HG03097 (cell line): Measurements from ENCODE around the gene CCDC134.

Source experiments
- ATAC-seq: cut with Tn5 transposase; IDR thresholded peaks from one replicate; pipeline ENCODE4 v1.9.1; 2021; ENCODE audit not compliant: unreplicated experiment, low FRiP score

Gene CCDC134

DNA sequence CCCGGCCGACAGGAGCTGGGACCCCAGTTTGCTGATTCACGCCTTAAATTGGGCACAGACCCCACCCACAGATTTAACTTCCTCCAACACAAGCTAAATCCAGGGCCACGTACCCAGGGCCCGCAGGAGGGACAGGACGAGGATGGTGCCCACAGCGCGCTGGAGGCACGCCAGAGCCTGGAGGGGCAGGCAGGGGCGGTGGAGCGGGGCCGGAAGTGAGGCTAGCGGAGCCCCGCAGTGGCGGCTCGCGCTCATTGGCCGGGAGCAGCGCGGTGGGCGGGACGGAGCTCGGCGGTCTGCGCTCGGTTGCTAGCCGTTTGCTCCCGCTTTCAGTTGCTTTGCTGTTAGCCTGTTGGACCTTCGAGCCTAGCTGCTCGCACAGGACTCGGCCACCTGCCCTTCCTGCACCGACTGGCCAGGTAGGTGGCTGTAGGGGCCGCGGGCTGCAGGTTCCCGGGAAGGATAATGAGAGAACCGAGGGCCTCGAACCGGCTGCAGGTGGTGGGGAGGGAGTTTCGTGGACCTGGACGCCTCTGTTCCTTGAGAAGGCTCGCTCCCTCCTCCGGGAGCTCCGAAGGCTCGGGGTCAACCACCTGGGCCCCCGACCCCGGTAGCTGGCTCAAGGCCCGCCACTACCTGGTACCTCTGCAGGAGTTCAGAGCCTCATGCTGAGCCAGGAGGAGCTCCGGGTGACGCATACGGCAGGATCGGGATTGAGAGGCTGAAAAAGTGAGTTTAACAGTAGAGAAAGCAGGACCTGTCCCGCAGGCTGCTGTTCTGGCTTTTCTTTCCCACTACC lies at the start of gene CCDC134:
CCDC134 (plus strand) TSS at position 332 of the 799 bp plus-strand sequence. CDS start 8,212 bp downstream, outside the sequence.
- peak; percentile 89 for ATAC-seq

DNA sequence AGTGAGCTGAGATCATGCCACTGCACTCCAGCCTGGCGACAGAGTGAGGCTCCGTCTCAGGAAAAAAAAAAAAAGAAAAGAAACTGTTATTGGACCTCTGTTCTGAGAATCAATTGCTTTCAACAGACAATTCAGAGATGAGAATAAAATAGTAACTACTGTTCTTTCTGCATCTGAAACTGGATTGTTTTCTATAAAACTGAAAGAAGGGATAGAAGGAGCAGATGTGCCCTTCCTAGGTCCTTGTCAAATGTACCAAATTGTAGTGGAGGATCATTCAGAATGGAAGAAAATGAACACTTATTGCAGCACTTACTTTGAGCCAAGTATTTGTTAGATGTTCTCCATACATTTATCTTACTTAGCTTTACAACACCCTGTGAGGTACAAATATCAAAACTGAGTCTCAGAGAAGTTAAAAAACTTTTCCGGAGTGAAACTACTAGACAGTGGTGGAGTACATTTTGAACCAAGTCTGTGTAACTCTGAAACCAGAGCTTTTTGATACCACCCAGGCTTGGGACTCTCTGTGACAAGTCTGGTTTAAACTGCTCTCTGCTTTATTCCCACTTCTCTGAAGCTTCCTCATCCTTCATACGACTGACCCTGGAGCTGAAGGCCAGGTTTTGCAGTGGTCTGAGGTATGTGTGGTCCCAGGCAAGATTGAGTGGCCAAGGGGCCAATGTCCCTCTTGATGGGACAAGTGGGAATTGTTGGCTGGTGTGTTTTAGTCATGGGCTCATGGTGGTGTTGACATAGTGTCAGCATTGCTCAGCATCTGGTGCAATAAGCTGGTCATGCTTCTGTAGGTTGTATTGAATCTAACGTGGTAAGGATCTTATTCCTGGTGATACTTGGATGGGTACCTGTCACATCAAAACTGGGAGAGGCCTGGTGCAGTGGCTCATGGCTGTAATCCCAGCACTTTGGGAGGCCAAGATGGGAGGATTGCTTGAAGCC lies 48.2 kb upstream of the CCDC134 start:
- ATAC-seq: no peak

DNA sequence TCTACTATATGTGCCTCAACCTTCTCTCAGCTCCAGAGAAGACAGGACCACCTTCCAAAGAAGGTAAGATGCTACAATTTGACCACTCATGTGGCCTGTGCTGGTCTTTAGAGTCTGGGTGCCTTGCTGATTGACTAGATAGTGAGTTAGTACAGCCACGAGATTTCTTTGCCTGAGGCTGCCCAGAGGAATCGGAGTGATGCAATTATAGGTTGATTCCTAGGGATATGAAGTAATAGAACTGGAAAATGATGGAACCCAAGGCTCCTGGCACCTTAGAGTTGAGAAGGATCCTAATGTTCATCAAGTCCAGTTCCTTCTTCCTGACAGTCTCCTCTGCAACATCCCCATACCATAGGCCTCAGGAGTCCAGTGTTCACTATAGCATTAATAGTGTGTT lies 46.5 kb upstream of the CCDC134 start:
- ATAC-seq: no peak

DNA sequence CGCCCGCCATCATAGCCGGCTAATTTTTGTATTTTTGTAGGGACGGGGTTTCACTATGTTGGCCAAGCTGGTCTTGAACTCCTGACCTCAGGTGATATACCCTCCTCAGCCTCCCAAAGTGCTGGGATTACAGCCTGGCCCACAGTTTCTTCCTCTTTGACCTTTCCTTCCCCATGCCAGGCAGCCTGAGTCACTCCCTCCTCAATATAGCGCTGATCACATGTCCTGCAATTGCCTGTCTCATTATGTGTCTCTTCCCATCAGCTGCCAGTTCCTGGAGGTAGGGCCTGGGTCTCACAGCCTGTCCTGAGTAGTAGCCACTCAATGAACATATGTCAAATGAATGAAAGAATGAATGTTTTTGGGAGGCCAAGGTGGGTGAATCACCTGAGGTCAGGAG lies 43.0 kb upstream of the CCDC134 start:
- no peak for ATAC-seq

DNA sequence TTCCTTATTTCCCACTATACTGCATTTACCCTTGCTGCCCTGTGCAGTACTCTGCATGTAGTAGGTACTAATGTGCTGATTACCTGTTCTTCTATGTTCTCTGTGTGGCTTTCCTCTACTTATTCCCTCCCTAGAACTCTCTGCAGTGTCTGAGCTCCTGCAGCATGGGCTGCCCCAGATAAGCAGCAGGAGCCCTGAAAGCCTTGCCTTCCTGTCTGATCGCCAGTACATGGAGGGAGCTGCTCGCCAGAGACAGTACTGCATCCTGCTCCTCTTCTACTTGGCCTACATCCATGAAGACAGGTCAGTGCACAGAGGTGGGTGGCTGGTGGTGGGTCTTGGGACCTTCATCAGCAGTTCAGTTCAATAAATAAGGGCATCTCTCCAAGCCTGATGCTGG lies 42.2 kb upstream of the CCDC134 start:
- no peak for ATAC-seq

DNA sequence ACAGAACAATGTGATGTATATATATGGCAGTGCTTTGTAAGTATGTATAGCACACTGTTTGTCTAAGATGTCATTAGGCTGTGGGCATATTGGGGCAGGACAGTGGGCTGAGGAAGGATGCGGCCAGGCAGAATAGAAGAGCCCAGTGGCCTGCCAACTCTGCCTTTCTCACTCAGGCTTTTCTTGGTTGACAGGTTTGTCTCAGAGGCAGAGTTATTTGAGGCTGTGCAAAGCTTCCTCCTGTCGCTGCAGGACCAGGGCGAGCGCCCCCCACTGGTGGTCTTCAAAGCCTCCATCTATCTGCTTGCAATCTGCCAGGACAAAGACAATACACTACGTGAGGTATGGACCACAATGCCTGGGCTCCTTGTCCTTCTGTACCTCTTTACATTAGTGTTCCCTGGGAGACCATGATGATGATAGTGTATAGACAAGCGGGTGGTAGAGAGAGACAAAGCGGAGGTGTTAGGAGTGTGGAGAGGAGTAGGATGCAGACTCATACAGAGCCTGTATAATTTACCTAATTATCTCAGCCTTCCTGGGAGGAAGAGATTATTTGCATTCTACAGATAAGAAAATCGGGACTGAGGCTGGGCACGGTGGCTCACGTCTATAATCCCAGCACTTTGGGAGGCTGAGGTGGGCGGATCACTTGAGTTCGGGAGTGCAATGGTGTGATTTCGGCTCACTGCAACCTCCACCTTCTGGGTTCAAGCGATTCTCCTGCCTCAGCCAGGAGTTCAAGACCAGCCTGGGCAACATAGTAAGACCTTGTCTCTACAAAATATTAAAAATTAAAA lies 37.3 kb upstream of the CCDC134 start:
- no peak for ATAC-seq

DNA sequence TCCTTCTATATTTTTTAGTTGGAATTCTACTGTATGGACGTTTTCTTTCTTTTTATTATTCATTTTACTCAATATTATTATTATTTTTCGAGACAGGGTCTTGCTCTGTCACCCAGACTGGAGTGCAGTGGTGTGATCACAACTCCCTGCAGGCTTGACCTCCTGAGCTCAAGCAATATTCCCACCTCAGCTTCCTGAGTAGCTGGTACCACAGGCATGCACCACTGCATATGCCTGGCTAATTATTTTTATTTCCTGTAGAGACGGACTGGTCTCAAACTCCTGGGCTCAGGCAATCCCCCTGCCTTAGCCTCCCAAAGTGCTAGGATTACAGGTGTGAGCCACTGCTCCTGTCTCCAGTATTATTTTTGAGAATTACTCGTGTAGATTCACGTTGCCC lies 34.0 kb upstream of the CCDC134 start:
- no peak for ATAC-seq

DNA sequence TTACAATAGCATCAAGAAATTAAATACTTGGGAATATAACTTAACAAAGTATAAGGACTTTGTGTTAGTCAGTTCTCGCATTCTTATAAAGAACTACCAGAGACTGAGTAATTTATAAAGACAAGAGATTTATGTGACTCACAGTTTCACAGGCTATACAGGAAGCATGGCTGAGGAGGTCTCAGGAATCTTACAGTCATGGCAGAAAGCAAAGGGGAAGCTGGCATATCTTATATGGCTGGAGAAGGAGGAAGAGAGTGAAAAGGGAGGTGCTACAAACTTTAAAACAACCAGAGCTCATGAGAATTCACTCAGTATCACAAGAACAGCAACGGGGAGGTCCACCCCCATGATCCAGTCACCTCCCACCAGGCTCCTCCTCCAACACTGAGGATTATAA lies 32.0 kb upstream of the CCDC134 start:
- ATAC-seq: no peak

DNA sequence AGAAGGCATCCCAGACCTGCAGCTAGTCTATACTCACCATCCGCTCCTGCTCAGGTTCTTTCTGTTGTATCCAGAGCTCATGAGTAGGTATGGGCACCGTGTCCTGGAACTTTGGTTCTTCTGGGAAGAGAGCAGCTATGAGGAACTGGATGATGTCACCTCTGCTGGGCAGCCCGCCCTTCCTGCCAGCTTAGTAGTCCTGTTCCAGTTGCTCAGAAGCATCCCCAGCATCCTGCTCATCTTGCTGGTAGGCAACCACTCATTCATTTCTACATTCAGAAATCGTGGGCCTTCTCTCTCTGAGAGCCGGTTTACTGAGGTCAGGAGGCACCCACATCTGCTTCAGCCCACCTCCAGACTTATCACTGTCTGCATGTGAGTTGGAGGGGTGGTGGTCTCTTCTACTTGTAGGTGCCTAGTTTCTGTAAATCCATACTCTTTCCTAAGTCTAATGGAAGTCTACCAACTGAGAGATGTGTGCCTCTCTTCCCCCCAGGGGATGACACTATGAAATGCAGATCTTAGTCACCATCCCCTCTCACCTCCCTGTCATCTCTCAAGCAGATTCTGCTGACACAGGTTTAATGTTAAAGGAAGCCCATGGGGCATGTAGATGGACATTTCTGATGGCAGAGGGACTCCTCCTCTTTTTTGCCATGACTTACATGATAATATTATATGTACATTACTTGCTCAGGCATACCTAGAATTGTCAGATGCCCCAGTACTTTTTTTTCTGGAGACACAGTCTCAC lies 29.6 kb upstream of the CCDC134 start:
- no peak for ATAC-seq

DNA sequence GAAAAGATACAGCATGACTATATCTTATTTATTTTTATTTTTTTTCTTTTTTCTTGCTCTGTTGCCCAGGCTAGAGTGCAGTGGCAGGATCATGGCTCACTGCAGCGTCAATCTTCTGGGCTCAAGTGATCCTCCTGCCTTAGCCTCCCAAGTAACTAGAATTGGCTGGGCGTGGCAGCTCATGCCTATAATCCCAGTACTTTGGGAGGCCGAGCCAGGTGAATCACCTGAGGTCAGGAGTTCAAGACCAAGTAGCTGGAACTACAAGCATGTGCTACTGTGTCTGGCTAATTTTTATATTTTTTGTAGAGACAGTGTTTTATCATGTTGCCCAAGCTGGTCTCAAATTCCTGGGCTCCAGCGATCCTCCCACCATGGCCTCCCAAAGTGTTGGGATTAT lies 28.3 kb upstream of the CCDC134 start:
- ATAC-seq: no peak

DNA sequence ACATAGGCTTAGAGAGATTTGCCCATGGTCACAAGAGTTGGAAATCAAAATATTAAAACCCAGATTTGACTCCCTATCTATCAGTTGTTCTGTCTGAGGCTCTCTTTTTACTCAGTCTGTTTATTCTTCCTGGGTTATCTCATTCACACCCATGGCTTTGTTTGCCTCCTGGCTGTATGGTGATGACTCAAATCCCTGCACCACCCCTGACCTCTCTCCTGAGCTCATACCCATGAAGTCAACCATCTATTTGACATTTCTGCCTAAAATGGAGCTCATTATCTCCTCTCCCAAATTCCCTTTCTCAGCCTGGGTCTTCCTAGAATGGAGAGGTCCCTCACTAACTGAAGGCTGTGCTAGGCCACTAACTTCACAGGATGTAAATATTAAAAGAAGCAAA lies 27.8 kb upstream of the CCDC134 start:
- ATAC-seq: no peak

DNA sequence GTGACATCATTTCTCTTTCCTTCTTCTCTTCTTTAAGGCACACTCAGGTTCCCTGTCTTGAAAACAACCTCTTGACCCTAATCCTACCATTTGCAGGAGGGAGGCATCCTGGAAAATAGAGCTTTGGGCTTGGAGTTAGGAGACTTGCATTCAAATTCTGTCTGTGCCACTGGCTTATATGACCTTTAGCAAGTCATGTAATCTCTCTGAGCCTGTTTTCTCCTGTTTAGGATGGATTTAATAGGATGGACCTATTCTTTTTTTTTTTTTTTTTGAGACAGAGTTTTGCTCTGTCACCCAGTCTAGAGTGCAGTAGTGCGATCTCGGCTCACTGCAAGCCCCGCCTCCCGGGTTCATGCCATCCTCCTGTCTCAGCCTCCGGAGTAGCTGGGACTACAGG lies 25.1 kb upstream of the CCDC134 start:
- ATAC-seq: no peak

DNA sequence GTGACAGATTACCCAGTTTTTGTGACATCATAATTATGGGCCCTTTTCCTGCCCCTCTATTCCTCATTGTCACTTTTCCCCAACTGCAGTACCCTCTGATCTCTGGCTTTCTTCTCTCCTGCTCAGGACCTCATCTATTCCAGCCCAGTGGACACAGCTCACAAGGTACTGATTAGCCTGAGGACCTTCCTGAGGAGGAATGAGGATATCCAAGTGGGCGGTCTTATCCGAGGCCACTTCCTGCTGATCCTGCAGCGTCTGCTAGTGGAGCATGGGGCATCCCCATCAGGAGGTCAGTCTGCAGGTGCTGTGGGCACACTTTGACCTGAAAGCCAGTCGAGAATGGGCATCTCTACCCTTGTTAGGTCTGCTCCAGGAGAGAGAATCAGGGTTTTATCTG lies 24.5 kb upstream of the CCDC134 start:
- no peak for ATAC-seq

DNA sequence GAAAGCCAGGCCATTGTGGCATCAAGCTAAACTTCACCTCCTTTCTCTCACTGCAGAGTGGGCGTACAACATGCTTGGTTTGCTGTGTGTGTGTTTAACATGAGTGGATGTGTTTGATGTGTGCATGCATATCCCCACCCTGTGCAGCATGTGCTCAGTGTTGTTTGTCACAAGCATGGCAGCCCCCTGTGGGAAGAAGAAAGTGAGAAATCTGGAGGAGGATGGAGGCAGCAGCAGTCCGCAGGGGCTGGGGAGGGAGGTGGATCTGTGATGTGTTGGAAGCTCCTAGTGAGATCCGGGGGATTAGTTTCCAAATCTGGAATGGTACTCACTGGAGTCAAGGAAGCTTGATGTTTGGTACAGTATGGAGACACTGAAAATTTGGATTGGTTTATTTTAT lies 24.1 kb upstream of the CCDC134 start:
- no peak for ATAC-seq

DNA sequence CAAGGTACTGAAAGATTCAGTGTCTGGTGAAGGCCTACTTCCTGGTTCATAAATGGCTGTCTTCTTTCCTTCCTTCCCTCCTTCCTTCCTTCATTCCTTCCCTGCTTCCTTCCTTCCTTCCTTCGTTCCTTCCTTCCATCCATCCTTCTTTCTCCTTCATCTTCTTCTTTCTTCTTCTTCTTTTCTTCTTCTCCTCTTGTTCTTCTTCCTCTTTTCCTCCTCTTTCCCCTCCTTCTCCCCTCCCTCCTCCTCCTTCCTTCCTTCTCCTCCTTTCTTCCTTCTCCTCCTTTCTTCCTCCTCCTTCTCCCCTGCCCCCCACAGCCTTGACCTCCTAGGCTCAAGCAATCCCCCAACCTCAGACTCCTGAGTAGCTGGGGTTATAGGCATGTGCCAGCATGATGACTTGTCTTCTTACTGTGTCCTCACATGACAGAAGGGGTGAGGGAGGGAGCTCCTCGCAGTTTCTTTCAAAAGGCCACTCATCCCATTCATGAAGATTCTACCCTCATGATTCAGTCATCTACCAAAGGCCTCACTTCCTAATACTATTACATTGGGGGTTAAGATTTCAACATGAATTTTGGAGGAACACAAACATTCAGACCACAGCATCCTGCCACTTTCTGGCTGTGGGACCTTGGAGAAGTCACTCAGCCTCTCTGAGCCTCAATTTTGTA lies 22.6 kb upstream of the CCDC134 start:
- no peak for ATAC-seq

DNA sequence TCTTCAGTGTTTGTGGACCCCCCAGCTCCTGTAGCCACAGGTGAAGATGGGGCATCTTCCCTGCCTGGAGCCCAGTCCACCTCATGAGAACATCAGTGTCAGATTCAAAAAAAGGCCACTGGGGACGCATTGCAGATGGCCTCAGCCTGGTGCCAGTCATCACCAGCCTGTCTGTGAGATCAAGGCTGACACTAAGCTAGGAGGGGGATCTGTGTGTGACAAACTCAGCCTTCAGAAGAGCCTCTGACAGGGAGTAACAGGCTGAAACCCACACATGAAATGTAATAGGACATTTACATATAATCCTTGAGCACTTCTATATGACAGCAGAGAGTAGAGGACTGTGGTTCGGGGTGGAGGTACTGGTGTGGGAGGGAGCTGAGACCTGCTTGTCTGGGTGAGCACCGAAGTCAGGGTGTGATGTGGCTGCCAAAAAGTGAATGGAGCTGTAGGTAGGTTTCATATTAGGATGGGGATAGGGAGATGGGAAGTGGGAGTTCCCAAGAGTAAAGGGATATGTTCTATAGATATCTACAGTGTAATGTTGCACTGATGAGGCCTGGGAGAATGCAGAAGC lies 20.5 kb upstream of the CCDC134 start:
- no peak for ATAC-seq

DNA sequence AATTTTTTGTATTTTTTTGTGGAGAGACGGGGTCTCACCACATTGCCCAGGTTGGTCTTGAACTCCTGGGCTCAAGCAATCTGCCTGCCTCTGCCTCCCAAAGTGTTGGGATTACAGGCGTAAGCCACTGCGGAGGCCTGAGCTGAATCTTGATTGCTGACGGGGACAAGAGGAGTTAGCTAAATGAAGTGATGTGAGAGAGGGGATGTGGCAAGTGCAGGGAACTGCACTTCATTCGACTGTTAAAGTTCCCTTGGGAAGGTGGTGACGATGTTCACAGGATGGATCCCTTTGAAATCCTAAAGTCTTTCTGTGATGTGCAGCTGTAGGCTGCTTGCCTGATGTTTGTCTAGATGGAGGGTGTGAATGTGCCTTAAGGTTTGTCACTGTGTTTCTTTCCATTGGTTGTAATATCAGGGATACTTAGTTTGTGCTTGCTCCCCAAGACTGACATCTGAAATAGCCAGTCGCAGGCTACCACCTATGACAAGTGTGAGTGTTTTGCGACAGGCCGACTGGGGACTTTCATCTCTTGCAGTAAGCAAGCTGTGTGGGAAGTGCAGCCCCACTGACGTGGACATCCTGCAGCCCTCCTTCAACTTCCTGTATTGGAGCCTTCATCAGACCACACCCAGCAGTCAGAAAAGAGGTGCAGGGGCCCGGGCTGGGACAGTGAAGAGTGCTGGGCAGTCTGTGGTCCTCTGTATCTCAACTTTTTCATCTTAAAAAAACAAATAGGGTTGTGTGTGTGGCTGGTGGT lies 19.6 kb upstream of the CCDC134 start:
- peak; percentile 75 for ATAC-seq

DNA sequence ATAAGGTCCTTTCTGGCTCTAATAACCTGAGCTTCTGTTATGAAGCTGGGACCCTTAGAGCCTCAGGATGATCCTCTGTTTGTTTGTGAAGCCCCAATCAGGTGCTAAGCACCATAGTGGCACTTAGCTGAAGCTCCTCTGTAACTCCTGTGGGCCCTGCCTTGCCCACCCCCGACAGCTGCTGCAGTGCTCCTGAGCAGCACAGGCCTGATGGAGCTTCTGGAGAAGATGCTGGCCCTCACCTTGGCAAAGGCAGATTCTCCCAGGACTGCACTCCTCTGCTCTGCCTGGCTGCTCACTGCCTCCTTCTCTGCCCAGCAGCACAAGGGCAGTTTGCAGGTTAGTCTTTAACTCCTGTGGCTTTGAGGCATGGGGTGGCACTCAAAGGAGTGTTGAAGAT lies 19.0 kb upstream of the CCDC134 start:
- ATAC-seq: peak; percentile 30

DNA sequence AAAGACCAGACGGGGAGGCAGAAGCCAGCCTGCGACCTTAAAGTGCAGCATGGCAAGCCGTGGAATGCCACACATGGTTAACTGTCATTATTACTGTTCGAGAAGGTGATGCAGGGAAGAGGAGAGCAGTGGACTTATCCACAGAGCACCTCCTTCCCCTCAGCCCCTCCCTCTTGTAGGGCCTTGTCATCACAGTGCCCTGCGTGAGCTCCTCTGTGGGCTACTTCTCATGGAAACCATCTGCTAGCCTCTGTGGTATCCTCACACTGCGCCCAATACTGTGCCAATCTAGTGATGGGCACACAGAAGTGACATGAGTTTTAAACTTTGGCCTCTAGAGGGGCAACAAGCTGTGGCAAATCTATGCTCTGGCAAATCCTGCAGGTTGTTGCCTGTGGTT lies 18.2 kb upstream of the CCDC134 start:
- ATAC-seq: no peak
